Measurements from ENCODE around the gene GLUD2.

GRCh38 chrX:121000589-121000988, 46.8 kb upstream of the GLUD2 start:
- TF ChIP-seq USF2 (IDR thresholded peaks at IDR 0.05; ENCODE audit: low read length) (no peak), POLR2A (IDR thresholded peaks at IDR 0.05; ENCODE audit: control extremely low read depth in 1 of 2, low read depth in 2 of 2, low read length in 2 of 2) (no peak), TAF1 (IDR thresholded peaks at IDR 0.05; ENCODE audit: low read depth, low read length) (no peak), CTCF (IDR thresholded peaks at IDR 0.05; ENCODE audit: control extremely low read depth in 1 of 3, insufficient read depth in 1 of 3, low read depth in 1 of 3, low read length in 3 of 3) (no peak)

All from H1 (cell line).